Muscle of leg (tissue), 11 donors: ENCODE measurements around the gene SORCS1. TPM values are rescaled to one million over a fixed set of nuclear protein-coding genes. Genes with fewer than 3 reads are reported as not detected.

Experiments
- DNase-seq: peaks from one replicate; pipeline ENCODE4 v3.0.0; 2013
- H3K27ac ChIP-seq: one replicate; pipeline ENCODE4 v1.5.1; 2013; ENCODE audit warnings: mild to moderate bottlenecking, low read length, control low read depth
- H3K27me3 ChIP-seq: one replicate; pipeline ENCODE4 v1.6.1; 2013; ENCODE audit warnings: low read length; ENCODE audit not compliant: control insufficient read depth, insufficient read depth
- H3K36me3 ChIP-seq: one replicate; pipeline ENCODE4 v1.6.1; 2013; ENCODE audit warnings: low read length; ENCODE audit not compliant: control insufficient read depth, insufficient read depth
- H3K4me1 ChIP-seq: one replicate; pipeline ENCODE4 v1.6.1; 2013; ENCODE audit warnings: low read length; ENCODE audit not compliant: control insufficient read depth, insufficient read depth
- H3K4me3 ChIP-seq: one replicate; pipeline ENCODE4 v1.5.1; 2013; ENCODE audit warnings: low read length, control low read depth
- H3K9me3 ChIP-seq: replicated peaks from 2 replicates; pipeline ENCODE4 v1.6.1; 2013; ENCODE audit warnings: low read depth, low read length; ENCODE audit not compliant: control insufficient read depth
- WGBS: methylation state at CpG from one replicate; pipeline ENCODE4 v1.1.5; 2013; ENCODE audit warnings: missing lambda C conversion rate; ENCODE audit not compliant: insufficient coverage; 5-methylcytosine and 5-hydroxymethylcytosine counted together
- polyA plus RNA-seq, 8 donors: library from polyadenylated mRNA; unstranded; fragments of 120-200 nt; gene quantifications; one replicate each; pipeline versions ENCODE4 v1.2.1 to v1.2.3, GENCODE V29; 2013; ENCODE audit warnings: inconsistent platforms in 1 of 8, low replicate concordance in 1 of 8; ENCODE audit not compliant: insufficient read length in 8 of 8, insufficient read depth in 1 of 8
- total RNA-seq: library from RNA; stranded (reverse); fragments of 120-200 nt; gene quantifications from one replicate; pipeline ENCODE4 v1.2.4, GENCODE V29; 2013

Gene SORCS1
- total and polyA plus RNA-seq, 9 donors: 2.4 to 6.2 (median 3.8) TPM

DNA sequence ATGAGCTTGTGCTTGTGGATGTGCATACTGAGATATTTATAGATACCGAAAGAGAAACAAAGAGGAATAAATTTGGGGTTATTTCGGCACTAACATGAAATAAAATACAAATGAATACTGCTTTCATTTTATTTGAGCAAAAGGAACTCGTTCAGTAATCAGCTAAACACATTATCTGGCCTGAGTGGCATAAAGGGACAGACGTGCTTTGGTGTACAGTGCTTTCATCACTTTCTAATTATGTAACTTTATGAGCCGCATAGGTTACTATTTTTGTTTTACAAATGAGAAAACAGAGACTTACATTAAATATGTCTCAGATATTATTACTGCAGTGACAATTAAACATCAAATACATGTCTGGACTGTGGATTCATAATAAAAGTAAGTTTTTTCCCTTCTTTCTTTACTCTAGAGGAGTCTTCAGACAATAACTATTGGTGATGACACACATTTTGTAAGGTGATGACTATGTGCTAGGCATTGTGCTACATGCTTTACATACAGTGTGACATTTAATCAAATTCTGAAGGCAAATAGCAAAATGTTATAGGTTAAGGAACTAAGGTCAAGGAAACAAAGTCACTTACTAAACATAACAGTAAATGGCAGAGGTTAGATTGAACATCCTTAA is 503.3 kb downstream of the SORCS1 start:
- no peak for DNase-seq
- H3K9me3 ChIP-seq: no peaks in the 10 kb centered on the region
- H3K27me3 ChIP-seq: no peaks in the 10 kb centered on the region
- WGBS: no CpG with 5 or more reads among the region's 5 CpGs
- H3K27ac ChIP-seq: no peak overlapping the region
- no peak overlapping the region for H3K4me3 ChIP-seq
- no peaks in the 10 kb centered on the region for H3K4me1 ChIP-seq
- H3K36me3 ChIP-seq: no peaks in the 10 kb centered on the region

DNA sequence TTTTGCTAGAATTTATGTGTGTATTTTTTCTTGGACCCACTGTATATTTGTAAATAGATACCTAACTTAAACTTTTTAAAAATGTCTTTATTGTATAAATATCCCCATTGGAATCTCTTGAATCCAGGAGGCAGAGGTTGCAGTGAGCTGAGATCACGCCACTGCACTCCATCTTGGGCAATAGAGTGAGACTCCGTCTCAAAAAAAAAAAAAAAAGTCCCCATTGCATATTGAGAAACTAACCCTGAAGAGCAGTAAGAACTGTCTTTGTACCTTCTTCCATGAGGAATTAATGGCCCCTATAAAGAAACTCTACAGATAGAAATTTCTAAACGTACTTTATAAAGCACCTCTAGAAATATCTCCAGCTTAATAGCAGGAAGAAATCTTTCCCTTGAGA is 504.0 kb downstream of the SORCS1 start:
- Histone ChIP-seq H3K4me3 (no peak overlapping the region), H3K27ac (no peak overlapping the region), H3K4me1 (no peaks in the 10 kb centered on the region), H3K27me3 (no peaks in the 10 kb centered on the region), H3K36me3 (no peaks in the 10 kb centered on the region), H3K9me3 (no peaks in the 10 kb centered on the region)
- no peak for DNase-seq
- WGBS: no CpG with 5 or more reads among the region's 3 CpGs

DNA sequence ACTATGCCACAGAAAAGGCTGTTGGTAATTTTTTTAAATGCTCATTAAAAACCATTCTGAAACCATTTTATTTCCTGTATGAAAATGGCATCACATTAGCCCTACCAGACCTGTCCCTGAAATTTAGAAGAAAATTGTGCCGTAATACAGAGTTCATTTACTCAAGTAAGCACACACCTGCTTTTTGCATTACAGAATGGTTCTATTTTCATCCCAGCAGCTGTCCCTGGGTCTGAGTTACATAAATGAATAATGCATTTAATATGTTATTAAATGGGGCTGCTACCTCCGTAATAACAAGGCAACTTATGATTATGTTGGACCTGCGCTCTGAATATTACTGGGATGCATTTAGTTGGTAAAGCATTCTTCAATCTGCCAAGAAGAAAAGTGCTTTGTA is 508.9 kb downstream of the SORCS1 start:
- no peak overlapping the region for H3K27ac ChIP-seq
- H3K4me1 ChIP-seq: no peaks in the 10 kb centered on the region
- no peaks in the 10 kb centered on the region for H3K27me3 ChIP-seq
- H3K36me3 ChIP-seq: no peaks in the 10 kb centered on the region
- WGBS: no CpG with 5 or more reads among the region's 3 CpGs
- DNase-seq: peak; percentile 64
- H3K4me3 ChIP-seq: no peak overlapping the region
- no peaks in the 10 kb centered on the region for H3K9me3 ChIP-seq

DNA sequence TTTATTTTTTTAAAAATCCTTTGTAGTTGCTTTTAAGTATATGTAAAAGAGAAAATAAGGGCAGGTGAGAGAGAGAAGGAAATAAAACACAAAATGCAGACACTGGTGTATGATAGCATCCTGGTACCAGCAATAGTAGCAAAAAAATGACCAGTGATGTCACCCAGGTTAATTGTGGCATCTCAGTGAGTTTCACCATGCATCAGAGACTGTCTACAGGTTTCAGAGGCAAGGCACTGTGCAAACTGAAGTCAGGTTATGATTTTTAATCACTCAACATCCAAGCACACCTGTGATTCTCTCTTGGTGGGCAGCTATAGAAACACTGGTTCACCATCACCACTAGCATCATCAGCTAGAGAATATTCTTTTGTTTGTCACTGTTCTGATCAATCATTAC is 509.3 kb downstream of the SORCS1 start:
- Histone ChIP-seq H3K27ac (no peak overlapping the region), H3K27me3 (no peaks in the 10 kb centered on the region), H3K36me3 (no peaks in the 10 kb centered on the region), H3K4me3 (no peak overlapping the region), H3K4me1 (no peaks in the 10 kb centered on the region), H3K9me3 (no peaks in the 10 kb centered on the region)
- DNase-seq: no peak

DNA sequence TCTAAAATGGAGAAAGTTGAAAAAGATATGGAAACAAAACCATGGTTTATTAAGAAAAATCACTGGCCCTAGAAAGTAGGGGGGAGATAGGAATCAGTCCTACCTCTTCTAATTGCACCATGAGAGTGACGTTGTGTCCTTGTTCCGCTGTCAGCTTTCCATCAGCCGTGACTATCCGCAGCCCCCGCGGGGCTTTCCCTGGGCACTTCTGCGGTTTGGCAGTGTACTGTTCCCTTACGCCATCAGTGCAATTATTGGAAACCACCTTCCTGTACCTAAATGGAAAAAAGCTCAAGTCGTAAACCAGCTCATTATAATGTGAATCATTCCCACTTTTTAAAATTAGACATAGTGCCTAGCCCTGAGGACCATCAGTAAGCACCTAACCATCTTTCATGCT is 512.2 kb downstream of the SORCS1 start:
- DNase-seq: no peak
- Histone ChIP-seq H3K4me3 (no peak overlapping the region), H3K36me3 (no peaks in the 10 kb centered on the region), H3K27ac (no peak overlapping the region), H3K27me3 (no peaks in the 10 kb centered on the region), H3K4me1 (no peaks in the 10 kb centered on the region), H3K9me3 (no peaks in the 10 kb centered on the region)
- 90% methylated on average over 7 of the region's 9 CpGs for WGBS

DNA sequence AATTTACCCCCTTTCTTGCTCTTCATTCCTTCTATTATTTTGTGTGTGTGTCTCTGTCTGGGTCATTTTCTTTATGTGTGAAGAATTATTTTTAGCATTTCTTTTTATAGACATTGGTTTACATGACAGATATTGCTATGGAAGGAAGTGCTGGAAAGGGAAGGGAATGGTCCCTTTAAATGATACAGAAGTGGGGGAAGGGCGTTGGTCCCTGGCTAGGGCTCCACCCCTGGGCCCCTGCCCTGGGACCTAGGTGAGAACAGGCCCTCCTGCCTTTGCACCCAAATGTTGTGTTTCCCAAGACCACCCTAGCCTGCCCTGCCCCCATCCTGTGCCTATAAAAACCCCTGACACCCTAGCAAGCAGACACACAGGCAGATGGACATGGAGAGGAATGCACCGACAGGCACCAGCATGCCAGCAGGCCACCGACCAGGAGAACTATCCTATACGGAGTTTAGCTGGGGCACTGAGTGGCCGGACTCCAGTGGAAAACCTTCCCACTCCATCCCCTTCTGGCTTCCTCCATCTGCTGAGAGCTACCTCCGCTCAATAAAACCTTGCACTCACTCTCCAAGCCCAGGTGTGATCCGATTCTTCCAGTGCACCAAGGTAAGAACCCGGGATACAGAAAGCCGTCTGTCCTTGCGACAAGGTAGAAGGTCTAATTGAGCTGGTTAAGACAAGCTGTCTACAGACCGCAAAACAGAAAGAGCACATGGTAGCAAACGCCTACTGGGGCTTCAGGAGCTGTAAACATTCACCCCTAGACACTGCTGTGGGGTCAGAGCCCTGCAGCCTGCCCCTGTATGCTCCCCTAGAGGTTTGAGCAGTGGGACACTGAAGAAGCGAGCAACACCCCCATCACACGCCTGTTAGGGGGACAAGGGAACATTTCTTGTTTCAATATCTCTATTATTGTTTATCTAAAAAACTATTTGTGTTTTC is 515.7 kb downstream of the SORCS1 start:
- no peaks in the 10 kb centered on the region for H3K4me1 ChIP-seq
- no peaks in the 10 kb centered on the region for H3K9me3 ChIP-seq
- no peaks in the 10 kb centered on the region for H3K36me3 ChIP-seq
- WGBS: 72% methylated on average over 7 of the region's 14 CpGs
- no peak overlapping the region for H3K27ac ChIP-seq
- H3K4me3 ChIP-seq: no peak overlapping the region
- no peaks in the 10 kb centered on the region for H3K27me3 ChIP-seq
- no peak for DNase-seq

DNA sequence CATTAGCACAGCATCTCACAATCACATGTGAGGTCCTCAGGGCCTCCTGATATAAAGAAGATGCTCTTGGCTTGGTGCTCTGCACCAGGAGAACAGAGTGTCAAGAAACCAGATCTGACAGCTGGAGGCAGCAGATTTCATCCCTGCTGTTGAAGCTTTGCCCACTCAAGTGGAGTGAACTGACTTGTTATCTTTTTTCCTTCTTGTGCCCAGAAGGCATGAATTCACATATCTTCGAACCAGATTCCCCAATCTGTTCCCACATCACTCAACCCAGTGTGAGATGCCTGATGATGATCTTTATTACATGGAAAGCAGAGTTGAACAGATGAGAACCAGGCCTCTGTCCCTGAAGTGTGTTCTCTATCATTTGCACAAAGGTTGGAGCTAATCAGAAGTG is 521.0 kb downstream of the SORCS1 start:
- H3K4me1 ChIP-seq: no peaks in the 10 kb centered on the region
- DNase-seq: no peak
- WGBS: no CpG with 5 or more reads among the region's 1 CpG
- no peaks in the 10 kb centered on the region for H3K27me3 ChIP-seq
- H3K4me3 ChIP-seq: no peak overlapping the region
- H3K27ac ChIP-seq: no peak overlapping the region
- H3K9me3 ChIP-seq: no peaks in the 10 kb centered on the region
- no peaks in the 10 kb centered on the region for H3K36me3 ChIP-seq

DNA sequence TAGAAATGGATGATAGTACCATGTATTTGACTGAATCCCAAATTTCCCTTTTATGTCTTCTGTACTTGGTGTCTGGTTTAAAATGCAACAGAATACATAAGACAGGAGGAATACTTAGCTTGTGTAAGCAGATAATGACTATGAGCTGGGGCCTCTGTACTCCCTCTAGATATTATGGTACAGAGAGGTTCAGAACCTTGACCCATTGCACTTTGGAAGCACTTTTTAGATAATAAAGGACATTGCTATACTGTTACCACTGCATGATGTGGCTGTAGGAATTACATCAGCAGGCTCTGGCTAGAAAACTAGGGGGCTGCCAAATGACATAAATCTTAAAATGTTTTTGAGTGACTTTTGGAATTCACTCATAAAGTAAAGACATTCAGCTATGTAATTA is 526.6 kb downstream of the SORCS1 start:
- no peaks in the 10 kb centered on the region for H3K9me3 ChIP-seq
- DNase-seq: no peak
- H3K27ac ChIP-seq: no peak overlapping the region
- H3K4me1 ChIP-seq: no peaks in the 10 kb centered on the region
- H3K36me3 ChIP-seq: no peaks in the 10 kb centered on the region
- no peak overlapping the region for H3K4me3 ChIP-seq
- no peaks in the 10 kb centered on the region for H3K27me3 ChIP-seq

DNA sequence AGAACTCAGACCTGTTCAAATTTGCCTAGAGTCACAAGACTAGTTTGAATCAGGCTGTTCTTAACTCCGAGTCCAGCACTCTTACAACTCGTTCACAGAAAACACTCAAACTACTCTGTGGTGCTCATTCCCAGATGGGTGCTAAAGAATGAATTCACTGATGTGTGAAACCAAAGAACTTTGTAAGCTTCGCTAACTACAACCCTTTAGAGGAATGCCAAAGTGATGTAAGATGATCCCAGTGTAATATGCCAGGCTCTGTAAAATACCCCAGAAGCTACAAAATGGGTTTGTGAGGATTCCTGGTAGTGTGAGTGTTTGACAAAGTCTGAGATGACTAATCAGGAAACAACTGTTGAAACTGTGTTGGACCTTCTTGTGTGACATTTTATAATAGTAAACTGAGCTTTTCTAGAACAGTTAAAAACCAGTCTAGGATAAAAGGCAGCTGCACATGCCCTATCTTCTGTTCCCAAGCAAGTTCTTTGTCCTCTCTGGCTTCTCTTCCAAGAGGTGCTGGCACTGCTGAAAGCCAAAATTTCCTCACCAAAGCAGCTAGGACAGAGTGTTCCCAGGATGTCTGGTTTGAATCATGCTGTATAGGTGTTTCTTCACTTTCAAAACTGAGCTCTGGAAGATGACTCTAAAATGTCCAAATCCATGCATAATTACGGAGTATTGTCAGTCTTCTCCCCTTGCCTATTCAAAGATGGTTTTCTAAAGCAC is 527.6 kb downstream of the SORCS1 start:
- Histone ChIP-seq H3K36me3 (no peaks in the 10 kb centered on the region), H3K27ac (no peak overlapping the region), H3K4me3 (no peak overlapping the region), H3K9me3 (no peaks in the 10 kb centered on the region), H3K4me1 (no peaks in the 10 kb centered on the region), H3K27me3 (no peaks in the 10 kb centered on the region)
- DNase-seq: no peak
- 100% methylated on average over 1 of the region's 4 CpGs for WGBS

DNA sequence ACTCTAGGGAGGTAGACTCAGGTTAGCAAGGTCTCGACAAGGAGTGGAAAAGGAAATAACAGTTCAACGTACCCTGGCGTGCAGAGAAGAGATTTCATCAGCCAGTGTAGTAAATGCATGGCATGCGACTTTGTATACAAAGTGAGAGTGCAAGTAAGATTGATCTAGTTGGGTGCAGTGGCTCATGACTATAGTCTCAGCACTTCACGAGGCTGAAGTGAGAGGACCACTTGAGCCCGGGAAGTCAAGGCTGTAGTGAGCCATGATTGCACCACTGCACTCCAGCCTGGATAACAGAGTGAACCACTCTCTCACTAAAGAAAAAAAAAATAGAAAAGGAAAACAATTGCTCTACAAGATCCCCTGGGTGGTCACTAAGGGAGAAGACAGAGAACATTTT is 528.6 kb downstream of the SORCS1 start:
- Histone ChIP-seq H3K27ac (no peak overlapping the region), H3K4me3 (no peak overlapping the region), H3K27me3 (no peaks in the 10 kb centered on the region), H3K36me3 (no peaks in the 10 kb centered on the region), H3K4me1 (no peaks in the 10 kb centered on the region), H3K9me3 (no peaks in the 10 kb centered on the region)
- no peak for DNase-seq
- 84% methylated on average over 4 of the region's 6 CpGs for WGBS
